NCI-H2196 (cell line): ENCODE results near the gene RTN4R.

Source experiments
- DNase-seq: peaks from one replicate; lab custom pipeline; 2025; ENCODE audit not compliant: unreplicated experiment; lab: John Stamatoyannopoulos, UW

The RTN4R gene

DNA sequence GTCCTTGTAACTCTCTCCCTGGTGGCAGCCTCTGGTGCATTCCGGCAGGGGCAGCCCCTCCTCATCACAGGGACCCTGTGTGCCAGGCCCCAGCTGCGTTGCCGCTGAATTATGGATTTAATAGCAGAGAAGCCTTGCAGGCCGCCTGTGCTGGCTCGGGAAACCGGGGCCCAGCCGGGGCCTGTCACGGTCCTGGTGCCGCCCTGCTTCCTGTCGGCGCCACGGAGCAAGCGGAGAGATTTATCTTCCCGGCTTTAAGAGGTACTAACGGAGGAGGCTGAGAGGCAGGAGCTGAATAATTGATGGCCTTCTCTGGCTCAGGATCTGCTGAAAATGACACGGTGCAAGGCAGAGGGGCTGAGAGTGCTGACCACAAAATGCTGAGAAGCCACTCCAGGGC lies 63.3 kb downstream of the RTN4R start:
- DNase-seq, result no peak

DNA sequence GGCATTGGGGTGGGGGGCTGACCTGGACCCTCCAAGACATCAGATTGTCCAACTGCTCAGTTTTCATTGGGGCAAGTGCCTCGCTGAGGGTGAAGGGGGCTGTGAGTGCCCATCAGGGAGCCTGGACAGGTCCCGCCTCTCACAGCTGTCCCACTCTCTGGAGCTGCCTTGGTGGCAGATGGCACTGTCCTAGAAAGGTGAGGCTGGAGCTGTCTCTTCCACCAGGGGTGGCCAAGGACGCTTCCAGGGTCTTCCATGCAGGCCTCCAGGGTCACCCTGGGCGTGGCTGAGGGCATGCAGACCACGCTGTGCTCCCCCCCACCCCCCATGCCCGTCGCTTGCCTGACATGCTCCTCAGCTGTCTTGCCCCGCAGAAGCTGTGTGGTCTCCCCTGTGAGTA lies 63.8 kb downstream of the RTN4R start:
- DNase-seq, result no peak

DNA sequence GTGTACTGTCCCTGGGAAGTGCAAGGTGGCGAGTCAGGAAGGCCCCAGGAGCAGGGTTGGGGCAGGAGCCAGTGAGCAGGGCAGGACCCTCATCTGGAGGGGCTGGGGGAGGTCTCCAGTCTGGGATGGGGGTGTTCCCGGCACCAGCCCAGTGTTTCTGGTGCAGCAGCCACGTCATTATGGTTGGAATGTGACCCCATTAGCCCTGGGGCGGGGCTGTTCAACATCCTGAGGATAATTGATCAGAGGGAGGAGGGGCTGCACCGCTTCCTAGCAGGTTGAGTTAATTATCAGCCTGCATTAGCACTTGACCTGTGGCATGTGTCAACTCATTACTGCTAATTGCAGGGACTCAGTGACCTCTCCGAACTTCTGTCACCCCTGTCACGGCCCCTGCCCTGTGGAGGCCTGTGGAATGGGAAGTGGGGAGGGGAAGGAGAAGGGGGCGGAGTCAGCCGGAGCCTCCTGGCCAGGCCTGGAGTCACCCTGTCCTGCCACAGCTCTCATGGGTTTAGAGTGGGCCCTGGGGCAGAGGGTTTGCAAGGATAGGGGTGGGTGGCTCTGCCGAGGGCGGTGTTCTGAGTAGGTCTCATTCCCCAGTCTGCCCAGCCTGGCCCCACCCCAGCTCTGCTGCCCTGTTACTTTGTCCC lies 64.4 kb downstream of the RTN4R start:
- no peak for DNase-seq

DNA sequence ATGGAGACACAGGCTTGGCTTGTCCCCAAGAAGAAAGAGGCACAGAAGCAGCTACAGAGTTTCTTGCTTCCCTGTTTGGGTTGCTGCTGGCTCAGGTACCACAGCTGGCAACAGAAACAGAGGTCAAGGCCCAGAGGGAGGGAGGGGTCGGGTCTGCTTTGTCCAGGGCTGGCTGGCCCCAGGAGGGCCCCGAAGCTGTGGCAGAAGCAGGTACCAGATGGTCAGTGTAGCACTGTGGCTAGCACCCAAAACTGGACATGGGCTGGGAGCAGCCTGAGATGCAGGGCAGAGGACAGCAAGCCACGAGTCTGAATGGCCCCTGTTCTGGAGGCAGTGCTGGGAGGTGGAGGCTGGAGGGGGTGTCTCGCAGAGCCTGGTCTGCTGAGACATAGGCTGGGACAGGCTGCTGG lies 65.0 kb downstream of the RTN4R start:
- DNase-seq, result no peak

DNA sequence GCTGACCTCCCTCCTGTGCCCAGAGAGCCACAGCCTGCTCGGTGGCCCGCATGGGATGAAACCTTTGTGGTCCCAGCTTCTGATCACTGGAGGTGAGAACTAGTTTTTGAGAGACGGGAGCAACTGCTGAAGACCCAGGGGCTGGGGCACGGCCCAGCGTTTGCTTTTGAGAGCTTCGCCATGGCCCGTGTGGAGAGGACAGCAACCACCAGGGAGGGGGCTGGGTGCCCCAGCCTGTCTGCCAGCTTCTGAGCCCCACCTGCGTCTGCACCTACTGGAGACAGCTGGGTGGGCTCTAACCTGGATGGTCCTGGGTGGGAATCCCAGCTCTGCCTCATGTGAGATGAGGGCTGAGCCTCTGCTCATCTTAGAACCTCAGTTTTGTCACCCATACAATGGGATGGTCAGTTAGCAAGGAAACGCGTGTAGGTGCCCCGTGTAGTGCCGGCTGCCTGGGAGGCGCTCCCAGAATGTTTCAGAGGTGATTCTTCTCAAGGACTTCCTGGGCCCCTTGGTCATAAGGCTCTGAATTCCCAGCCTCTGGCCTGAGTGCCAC lies 66.2 kb downstream of the RTN4R start:
- no peak for DNase-seq

DNA sequence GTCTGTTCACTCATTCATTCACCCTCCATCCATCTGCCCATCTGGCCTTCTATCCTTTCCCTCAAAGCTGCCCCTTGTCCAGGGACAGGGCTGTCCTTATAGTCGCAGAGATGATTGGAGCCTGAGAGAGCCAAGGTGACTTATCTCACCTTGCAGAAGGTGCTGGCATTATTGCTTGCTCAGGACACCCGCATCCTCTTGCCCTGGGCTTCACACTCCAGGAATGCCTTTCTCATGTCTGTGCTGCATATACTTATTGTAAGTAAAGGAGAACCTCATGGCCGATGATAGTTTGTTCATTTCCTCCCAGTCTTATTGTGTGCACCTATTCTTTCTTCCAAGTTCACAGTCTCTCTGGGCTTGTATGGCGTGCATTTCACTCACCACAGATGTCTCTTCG lies 68.2 kb downstream of the RTN4R start:
- no peak for DNase-seq

DNA sequence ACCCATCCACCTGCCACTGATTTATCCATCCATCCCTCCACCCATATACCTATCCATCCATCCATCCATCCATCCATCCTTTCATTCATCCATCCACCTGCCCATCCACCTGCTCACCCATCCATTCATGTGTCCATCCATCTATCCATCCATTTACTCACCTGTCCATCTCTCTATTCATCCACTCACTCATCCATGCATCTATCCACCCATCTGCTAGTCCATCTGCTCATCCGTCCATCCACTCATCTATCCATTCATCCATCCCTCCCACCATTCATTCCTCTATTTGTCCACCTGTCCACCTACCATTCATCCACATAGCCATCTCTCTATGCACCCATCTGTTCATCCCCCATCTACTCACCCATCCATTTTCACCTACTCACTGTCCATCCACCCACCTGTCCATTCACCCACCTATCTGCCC lies 68.7 kb downstream of the RTN4R start:
- DNase-seq, result no peak

DNA sequence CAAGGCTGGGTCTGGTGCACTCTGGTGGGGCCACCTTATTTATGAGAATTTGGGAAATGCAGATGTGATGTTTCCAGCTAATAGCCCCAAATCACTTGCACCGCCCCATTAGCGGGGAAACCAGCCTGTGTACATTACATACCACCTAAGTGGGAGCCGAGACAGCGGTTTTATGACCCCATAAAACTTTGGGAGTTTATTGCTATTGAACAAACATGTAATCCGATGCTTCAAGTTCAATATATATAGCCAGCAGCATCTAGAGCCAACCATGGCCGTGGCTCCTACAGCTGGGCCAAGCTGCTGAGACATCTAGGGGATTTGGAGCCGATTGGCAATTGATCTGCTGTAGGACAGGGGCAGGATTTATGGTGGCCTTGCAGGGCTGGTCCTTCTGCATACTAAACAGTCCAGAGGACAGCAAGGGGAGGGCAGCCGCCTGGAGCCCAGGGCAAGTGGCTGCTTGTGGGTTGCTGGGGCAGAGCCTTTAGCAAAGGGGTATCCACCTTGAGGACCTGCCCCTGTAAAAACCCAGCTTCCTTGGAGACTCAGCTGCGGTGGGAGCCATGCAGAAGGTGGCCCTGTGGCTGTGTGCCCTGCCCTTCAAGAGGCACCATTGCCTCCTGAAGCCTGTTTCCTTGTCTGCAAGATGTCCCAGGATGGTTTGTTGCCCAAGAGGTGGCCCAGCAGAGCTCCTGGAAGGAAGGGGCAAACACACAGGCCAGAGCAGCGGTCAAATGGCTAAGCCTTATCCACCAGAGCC lies 69.4 kb downstream of the RTN4R start:
- no peak for DNase-seq

DNA sequence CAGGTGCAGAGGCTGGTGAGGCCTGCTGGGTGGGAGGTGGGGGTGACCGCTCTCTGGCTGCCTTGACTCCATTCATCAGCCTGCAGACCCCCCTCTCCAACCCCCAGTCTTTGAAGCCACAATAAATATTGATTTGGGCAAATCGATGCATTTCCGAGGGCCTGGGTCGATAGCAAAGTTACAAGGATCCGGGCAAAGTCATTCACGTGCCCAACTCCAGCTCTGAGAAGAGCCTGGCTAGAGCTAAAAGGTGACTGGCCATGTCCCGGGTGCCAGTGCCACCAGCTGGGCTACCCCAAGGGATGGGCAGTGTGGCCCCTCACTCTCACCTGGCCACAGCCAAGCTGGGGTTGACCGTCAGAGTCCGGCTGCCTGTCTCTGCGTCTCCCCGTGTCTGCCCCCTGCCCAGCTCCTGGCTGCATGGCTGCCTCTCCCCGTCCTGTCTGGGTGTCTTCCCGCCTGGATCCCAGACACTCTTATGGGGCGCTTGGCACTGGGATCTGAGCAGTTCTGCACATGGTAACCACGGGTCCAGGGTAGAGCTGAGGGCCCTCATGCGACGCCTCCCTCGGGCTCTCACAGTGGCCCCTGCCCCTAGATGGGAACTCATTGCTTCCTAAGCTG lies 70.6 kb downstream of the RTN4R start:
- DNase-seq, result no peak

DNA sequence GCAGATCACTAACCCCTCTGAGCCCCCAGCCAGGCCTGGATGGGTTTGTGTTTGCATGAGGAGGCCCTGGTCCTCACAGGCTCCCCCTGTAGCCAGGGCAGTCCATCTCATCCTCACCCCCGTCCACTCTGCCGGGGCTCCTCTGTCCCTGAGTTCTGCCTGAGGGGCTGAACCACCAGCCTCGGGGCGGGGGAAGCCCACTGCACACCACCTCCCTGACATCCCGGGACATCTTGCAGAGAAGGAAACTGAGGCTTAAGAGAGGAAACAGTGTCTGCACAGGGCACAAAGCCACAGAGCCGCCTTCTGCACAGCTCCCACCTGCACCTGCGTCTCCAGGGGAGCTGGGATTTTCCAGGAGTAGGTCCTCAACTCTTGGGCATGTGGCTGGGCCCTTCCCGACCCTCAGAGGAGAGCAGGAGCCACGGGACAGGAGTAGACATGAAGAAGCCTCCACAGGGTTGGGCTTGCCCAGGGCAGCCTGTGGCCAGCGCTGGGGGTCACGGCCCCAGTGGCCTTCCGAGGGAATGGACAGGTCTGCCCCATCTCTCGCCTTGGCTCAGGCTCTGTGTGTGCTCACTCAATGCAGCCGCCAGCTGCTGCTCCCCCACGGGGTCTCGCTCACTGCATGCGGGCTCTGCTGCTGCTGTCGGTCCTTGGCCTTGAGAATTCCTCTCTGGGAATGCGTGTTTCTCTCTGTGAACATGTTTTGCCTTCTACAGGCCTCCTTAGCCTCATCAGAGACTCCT lies 71.8 kb downstream of the RTN4R start:
- DNase-seq, result no peak

DNA sequence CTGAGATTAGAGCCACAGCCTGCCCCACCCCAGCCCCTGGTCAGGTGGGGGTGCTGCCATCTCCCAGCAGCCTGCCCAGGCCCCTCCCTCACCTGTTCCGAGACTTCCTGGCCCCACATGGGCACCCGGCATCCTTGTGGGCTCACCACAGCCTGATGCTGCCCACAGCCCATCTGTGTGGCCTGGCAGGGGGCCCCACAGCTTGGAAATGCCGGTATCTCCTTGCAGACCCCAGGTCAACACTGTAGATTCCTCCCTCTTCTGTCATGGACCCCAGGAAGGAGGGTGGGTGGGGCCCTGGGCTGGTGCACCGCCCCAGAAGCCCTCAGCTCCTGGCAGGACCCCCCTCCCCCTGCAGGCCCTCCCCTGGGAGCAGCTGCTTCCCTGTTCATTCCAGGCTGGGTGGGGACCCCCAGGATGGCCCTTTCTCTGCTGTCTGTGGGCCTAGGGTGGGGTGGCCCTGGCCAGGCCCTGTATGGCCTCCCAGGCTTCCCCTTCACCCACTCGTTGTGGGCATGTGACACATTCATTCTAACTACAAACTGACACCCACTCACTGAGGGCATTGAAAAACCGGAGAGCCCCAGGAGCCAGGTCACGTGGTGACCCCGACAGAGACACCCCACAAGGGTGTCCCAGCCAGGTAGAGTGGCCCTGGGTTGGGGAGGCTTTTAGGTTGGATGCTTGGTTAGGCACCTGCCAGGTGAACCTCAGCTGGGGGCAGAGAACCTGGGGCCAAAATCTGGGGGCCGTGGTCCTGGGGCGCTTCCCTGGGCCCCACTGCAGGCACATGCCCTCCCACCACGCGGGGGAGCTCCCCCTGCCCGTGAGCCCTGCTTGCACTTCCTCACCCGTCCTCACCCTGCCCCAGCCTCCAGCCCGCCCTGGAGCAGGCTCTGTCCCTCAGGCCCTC lies 73.2 kb downstream of the RTN4R start:
- DNase-seq, result no peak

DNA sequence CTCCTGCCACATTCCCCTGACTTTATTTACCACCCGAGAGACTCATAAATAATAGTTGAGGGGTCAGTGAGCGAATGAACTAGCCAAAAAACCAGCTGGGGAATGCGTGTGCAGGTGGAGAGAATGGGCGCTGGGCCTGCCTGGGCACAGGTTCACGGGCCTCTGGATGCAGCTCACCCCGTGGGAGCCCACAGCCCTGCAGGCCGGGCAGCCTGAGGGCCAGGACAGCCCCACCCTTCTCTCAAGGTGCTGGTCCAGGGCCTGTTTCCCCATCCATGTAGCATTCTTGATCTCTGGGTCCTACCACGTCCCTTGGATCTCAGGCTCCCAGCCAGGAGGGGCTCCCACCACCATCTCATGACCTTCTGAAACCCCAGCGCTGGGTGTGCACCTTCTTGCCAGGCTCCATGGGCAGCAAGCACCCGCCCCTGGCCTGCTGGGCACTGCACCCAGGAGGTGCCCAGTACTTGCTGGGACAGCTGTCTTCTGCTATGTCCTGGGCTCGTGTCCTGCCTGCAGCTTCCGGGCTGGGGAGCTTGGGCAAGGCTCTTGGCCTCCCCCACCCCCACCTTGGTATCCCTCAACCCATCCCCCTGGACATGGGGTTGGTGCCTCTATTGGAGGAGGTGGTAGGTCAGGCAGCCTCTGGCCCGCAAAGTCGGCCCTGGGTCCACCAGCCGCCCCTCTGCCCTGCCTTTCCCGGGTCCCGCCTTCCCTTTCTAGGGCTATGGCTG lies 74.2 kb downstream of the RTN4R start:
- DNase-seq, result no peak

DNA sequence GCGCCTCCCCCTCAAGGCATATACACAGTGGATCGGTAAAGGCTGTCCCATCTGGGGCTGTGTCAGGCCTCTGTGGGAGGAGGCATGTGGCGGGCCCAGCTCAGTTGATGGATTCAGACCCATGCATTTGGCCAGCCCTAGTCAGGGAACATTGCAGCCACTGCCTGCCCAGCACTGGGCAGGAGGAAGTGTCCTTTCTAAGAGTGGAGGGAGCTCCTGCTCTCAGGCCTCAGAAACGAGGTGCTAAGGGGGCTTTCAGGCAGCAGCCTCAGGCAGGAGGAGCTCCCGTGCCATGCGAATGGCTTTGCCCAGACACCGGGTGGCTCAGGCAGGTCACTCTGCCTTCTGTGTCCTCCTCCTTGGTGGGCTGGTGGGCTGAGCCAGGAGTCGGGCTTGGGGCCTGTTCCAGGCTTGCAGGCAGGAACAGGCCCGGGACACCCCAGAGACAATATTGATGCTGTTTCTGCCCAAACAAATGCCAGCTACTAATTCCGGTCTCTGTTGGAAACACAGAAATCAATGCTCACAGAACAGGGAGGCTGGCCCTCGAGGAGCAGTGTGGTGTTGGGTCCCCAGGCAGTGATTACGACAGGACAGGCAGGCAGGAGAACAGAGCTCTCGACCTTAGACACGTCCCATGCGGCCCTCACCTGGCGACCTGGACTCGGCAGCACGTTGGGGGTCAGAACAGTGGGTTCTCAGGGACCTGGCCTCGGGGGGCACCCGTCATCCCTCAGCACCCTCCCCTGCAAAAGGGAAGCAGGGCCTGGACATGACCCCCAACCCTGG lies 75.0 kb downstream of the RTN4R start:
- no peak for DNase-seq

DNA sequence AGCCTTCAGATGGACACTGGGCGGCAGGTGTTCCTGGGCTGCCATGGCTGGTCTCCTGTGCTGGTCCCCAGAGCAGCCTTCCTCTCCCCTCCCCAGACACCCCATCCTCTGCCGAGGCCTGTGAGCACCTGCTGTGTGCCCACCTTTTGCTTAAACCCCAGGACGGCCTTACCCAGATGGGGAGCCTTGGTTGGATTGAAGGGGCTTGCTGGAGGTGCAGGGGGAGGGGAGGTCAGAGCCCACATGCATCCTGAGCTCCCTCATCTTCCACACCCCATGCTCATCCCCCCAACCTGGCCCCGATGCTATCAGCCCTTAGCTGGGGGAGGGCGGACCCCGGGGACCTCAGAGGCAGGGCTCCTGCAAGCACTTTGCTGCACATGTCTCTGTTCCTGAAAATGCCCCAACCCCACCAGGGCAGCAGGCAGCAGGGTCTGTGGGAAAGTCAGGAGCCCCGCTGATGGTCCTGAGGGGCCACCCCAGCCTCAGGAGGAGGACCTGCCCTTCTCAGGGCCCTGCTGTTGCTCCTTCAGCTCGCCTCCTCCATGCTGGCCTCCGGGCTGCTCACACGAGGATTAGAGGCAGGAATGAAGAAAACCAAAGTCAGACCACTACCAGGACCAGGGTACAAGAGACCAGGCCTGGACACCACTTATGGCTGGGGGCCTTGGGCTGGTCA lies 75.7 kb downstream of the RTN4R start:
- DNase-seq, result no peak

DNA sequence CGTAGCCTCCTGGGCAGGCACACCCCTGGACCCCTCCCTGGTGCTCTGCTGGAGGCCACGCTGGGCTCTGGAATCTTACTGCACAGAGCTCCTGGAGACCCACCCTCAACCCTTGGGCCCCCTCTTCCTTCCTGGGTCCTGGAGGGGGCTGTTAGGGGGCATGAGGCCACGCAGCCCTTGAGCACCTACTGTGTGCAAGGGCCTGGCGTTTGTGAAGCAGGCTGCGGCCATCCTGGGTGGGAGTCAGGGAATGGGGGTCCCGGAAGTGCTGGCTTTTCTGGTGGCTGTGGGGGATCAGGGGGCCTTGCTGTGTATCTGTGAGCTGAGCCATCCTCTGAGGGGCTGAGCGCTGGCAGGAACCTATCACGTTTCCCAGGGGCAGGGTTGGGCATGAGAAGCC lies 76.3 kb downstream of the RTN4R start:
- DNase-seq, result no peak
